T-helper 1 cell treated with Interleukin-12 subunit alpha and Interleukin-12 subunit beta and Interleukin-4 antibody, amounts not matched to agents 30 μg/mL and 1 μg/mL, for 36 hours (primary cell): ENCODE results near the gene TSGA10.
"Not testable (repeated sequence)": the region's sequence is repeated elsewhere in the genome, so short reads cannot be mapped to it uniquely, and the experiment has no call there.

Experiments
- H3K27ac Mint-ChIP-seq: one replicate; pipeline ENCODE4 v1.8.0; 2021; ENCODE audit warnings: mild to moderate bottlenecking, mixed read lengths
- H3K27me3 Mint-ChIP-seq: one replicate; pipeline ENCODE4 v1.8.0; 2021; ENCODE audit warnings: low read depth, mixed read lengths
- H3K36me3 Mint-ChIP-seq: one replicate; pipeline ENCODE4 v1.8.0; 2021; ENCODE audit warnings: low read depth, mixed read lengths
- H3K4me1 Mint-ChIP-seq: one replicate; pipeline ENCODE4 v1.8.0; 2021; ENCODE audit warnings: low read depth, mixed read lengths
- H3K4me3 Mint-ChIP-seq: one replicate; pipeline ENCODE4 v1.8.0; 2021; ENCODE audit warnings: mild to moderate bottlenecking, moderate library complexity, mixed read lengths
- H3K9me3 Mint-ChIP-seq: one replicate; pipeline ENCODE4 v1.8.0; 2021; ENCODE audit warnings: mixed read lengths

TSGA10 gene

GRCh38 chr2:99135044-99135556, 19.6 kb downstream of the TSGA10 start:
- not testable (repeated sequence) for H3K4me1 Mint-ChIP-seq, H3K4me3 Mint-ChIP-seq, H3K36me3 Mint-ChIP-seq, H3K27ac Mint-ChIP-seq
- peaks cover 31% of the 10 kb centered on the region for H3K27me3 Mint-ChIP-seq
- H3K9me3 Mint-ChIP-seq = peaks cover 35% of the 10 kb centered on the region

GRCh38 chr2:99127981-99128380, 26.8 kb downstream of the TSGA10 start:
- Mint-ChIP-seq H3K36me3 (peaks cover 6% of the 10 kb centered on the region), H3K4me3 (no peak overlapping the region), H3K27ac (no peak overlapping the region), H3K4me1 (no peaks in the 10 kb centered on the region), H3K9me3 (peaks cover 33% of the 10 kb centered on the region), H3K27me3 (peaks cover 5% of the 10 kb centered on the region)

- no peak overlapping the region for H3K4me3 Mint-ChIP-seq
- H3K4me1 Mint-ChIP-seq = no peaks in the 10 kb centered on the region
- H3K27ac Mint-ChIP-seq = no peak overlapping the region
- H3K36me3 Mint-ChIP-seq = no peaks in the 10 kb centered on the region
- peaks cover 3% of the 10 kb centered on the region for H3K27me3 Mint-ChIP-seq
- no peaks in the 10 kb centered on the region for H3K9me3 Mint-ChIP-seq
These were observed 42.1 kb downstream of the TSGA10 start for GRCh38 chr2:99112617-99113016.

GRCh38 chr2:99111945-99112344, 42.8 kb downstream of the TSGA10 start:
- no peak overlapping the region for H3K4me3 Mint-ChIP-seq
- peaks cover 3% of the 10 kb centered on the region for H3K27me3 Mint-ChIP-seq
- H3K36me3 Mint-ChIP-seq = no peaks in the 10 kb centered on the region
- H3K4me1 Mint-ChIP-seq = no peaks in the 10 kb centered on the region
- no peaks in the 10 kb centered on the region for H3K9me3 Mint-ChIP-seq
- H3K27ac Mint-ChIP-seq = no peak overlapping the region

- Mint-ChIP-seq H3K4me1 (no peaks in the 10 kb centered on the region), H3K36me3 (no peaks in the 10 kb centered on the region), H3K27me3 (peaks cover 3% of the 10 kb centered on the region), H3K27ac (no peak overlapping the region), H3K9me3 (no peaks in the 10 kb centered on the region), H3K4me3 (no peak overlapping the region)
These were observed 43.5 kb downstream of the TSGA10 start for GRCh38 chr2:99111236-99111635.

- Mint-ChIP-seq H3K4me3 (no peak overlapping the region), H3K27ac (no peak overlapping the region), H3K36me3 (no peaks in the 10 kb centered on the region), H3K9me3 (no peaks in the 10 kb centered on the region), H3K4me1 (no peaks in the 10 kb centered on the region), H3K27me3 (no peaks in the 10 kb centered on the region)
These were observed 47.8 kb downstream of the TSGA10 start for GRCh38 chr2:99106913-99107312.

GRCh38 chr2:99104006-99104405, 50.7 kb downstream of the TSGA10 start:
- Mint-ChIP-seq H3K36me3 (no peaks in the 10 kb centered on the region), H3K4me3 (no peak overlapping the region), H3K27ac (no peak overlapping the region), H3K9me3 (no peaks in the 10 kb centered on the region), H3K27me3 (no peaks in the 10 kb centered on the region), H3K4me1 (peaks cover 5% of the 10 kb centered on the region)

- H3K27ac Mint-ChIP-seq = no peak overlapping the region
- H3K4me3 Mint-ChIP-seq = no peak overlapping the region
- no peaks in the 10 kb centered on the region for H3K9me3 Mint-ChIP-seq
- no peaks in the 10 kb centered on the region for H3K36me3 Mint-ChIP-seq
- peaks cover 5% of the 10 kb centered on the region for H3K4me1 Mint-ChIP-seq
- no peaks in the 10 kb centered on the region for H3K27me3 Mint-ChIP-seq
These were observed 53.0 kb downstream of the TSGA10 start for GRCh38 chr2:99101697-99102096.

- peaks cover 12% of the 10 kb centered on the region for H3K9me3 Mint-ChIP-seq
- peaks cover 5% of the 10 kb centered on the region for H3K4me1 Mint-ChIP-seq
- no peaks in the 10 kb centered on the region for H3K36me3 Mint-ChIP-seq
- no peak overlapping the region for H3K27ac Mint-ChIP-seq
- H3K4me3 Mint-ChIP-seq = no peak overlapping the region
- peaks cover 18% of the 10 kb centered on the region for H3K27me3 Mint-ChIP-seq
These were observed 58.0 kb downstream of the TSGA10 start for GRCh38 chr2:99096728-99097127.

- Mint-ChIP-seq H3K4me3 (no peak overlapping the region), H3K27me3 (peaks cover 25% of the 10 kb centered on the region), H3K9me3 (no peaks in the 10 kb centered on the region), H3K27ac (no peak overlapping the region), H3K4me1 (no peaks in the 10 kb centered on the region), H3K36me3 (no peaks in the 10 kb centered on the region)
These were observed 66.7 kb downstream of the TSGA10 start for GRCh38 chr2:99088017-99088416.

- H3K9me3 Mint-ChIP-seq = no peaks in the 10 kb centered on the region
- H3K27ac Mint-ChIP-seq = no peak overlapping the region
- no peaks in the 10 kb centered on the region for H3K36me3 Mint-ChIP-seq
- peaks cover 24% of the 10 kb centered on the region for H3K27me3 Mint-ChIP-seq
- H3K4me1 Mint-ChIP-seq = no peaks in the 10 kb centered on the region
- H3K4me3 Mint-ChIP-seq = no peak overlapping the region
These were observed 68.4 kb downstream of the TSGA10 start for GRCh38 chr2:99086385-99086784.

- Mint-ChIP-seq H3K4me1 (no peaks in the 10 kb centered on the region), H3K9me3 (no peaks in the 10 kb centered on the region), H3K27me3 (peaks cover 14% of the 10 kb centered on the region), H3K36me3 (no peaks in the 10 kb centered on the region), H3K4me3 (no peak overlapping the region), H3K27ac (no peak overlapping the region)
These were observed 69.3 kb downstream of the TSGA10 start for GRCh38 chr2:99085421-99085820.

GRCh38 chr2:99084256-99084655, 70.5 kb downstream of the TSGA10 start:
- H3K9me3 Mint-ChIP-seq = no peaks in the 10 kb centered on the region
- H3K27me3 Mint-ChIP-seq = peaks cover 15% of the 10 kb centered on the region
- no peaks in the 10 kb centered on the region for H3K4me1 Mint-ChIP-seq

GRCh38 chr2:99081891-99082290, 72.9 kb downstream of the TSGA10 start:
- Mint-ChIP-seq H3K36me3 (no peaks in the 10 kb centered on the region), H3K9me3 (no peaks in the 10 kb centered on the region), H3K4me1 (no peaks in the 10 kb centered on the region), H3K27me3 (peaks cover 15% of the 10 kb centered on the region), H3K4me3 (no peak overlapping the region), H3K27ac (no peak overlapping the region)

More at GRCh38 chr2:99084256-99084655, 70.5 kb downstream of the TSGA10 start:
- Mint-ChIP-seq H3K27ac (no peak overlapping the region), H3K4me3 (no peak overlapping the region), H3K36me3 (no peaks in the 10 kb centered on the region)

GRCh38 chr2:99079226-99079625, 75.5 kb downstream of the TSGA10 start:
- Mint-ChIP-seq H3K36me3 (no peaks in the 10 kb centered on the region), H3K27ac (no peak overlapping the region), H3K4me3 (no peak overlapping the region), H3K27me3 (peaks cover 21% of the 10 kb centered on the region), H3K9me3 (no peaks in the 10 kb centered on the region), H3K4me1 (no peaks in the 10 kb centered on the region)

- Mint-ChIP-seq H3K27ac (no peak overlapping the region), H3K4me3 (no peak overlapping the region), H3K9me3 (no peaks in the 10 kb centered on the region), H3K27me3 (peaks cover 11% of the 10 kb centered on the region), H3K36me3 (no peaks in the 10 kb centered on the region), H3K4me1 (no peaks in the 10 kb centered on the region)
These were observed 82.2 kb downstream of the TSGA10 start for GRCh38 chr2:99072551-99072950.
